ENCODE data around the gene DLG2.

Gene DLG2

GRCh38 chr11:84566671-84567070, 1060.5 kb downstream of the DLG2 start:
- no peak for DNase-seq (ENCODE audit: low read depth in 2 of 2)

DNA sequence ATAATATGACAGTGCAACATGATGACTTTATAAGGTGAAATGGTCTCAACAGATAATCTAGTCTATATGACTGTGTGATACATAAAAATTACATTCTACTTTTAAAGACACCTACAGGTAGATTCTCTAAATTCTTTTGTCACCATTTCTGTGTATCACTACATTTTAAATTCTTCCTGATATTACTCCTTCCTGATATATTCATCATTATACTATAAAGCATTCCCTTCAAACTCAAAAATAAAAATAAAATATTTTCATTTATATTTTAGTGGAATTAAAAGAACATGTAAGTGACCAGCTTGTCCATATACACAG, 1062.3 kb downstream of the DLG2 start:
- DNase-seq (ENCODE audit: low read depth in 2 of 2) = no peak

GRCh38 chr11:84564180-84564866, 1062.8 kb downstream of the DLG2 start:
- DNase-seq (ENCODE audit: low read depth in 2 of 2) = no peak

DNA sequence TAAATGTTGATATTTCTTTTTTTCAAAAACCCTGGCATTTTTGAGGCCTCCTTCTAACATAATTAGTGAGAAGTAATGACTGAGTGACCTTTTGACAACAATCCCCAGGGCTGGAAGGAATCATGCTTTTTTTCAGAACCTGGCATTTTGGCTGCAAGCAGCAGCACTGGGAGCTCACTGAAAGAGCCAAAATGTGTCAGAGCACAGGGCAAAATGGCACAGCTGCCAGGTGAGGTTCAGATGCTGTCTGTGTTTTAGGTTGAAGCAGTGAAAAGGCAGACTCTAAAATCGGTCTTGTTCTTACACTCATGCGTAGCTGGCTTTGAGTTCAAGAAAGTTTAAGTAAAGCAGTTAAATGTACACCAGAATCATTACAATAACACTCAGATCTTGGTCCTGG, 1063.8 kb downstream of the DLG2 start:
- no peak for DNase-seq (ENCODE audit: low read depth in 2 of 2)

DNA sequence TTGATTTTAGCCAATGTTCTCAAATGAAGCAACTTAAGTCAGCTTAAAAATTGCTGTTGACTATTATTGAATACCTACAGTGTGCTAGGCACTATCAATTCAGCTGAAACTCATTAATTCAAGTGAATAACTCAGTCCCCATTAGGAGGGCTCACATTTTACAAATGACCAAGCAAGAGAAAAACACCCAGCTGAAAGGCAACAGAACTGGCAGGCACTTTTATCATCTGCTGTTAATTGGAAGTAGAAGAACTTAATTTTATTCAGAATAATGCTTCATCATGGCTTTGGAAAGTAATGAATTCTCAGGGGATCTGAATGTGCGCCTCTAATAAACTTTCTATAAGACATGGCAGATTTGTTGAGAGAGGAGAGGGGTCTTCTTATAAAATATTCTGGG, 1066.9 kb downstream of the DLG2 start:
- DNase-seq (ENCODE audit: low read depth in 2 of 2) = no peak

GRCh38 chr11:84558085-84558905, 1068.8 kb downstream of the DLG2 start:
- DNase-seq (ENCODE audit: low read depth in 2 of 2) = no peak

GRCh38 chr11:84552791-84553190, 1074.4 kb downstream of the DLG2 start:
- DNase-seq (ENCODE audit: low read depth in 2 of 2) = no peak

GRCh38 chr11:84549217-84549616, 1077.9 kb downstream of the DLG2 start:
- no peak for DNase-seq (ENCODE audit: low read depth in 2 of 2)

DNA sequence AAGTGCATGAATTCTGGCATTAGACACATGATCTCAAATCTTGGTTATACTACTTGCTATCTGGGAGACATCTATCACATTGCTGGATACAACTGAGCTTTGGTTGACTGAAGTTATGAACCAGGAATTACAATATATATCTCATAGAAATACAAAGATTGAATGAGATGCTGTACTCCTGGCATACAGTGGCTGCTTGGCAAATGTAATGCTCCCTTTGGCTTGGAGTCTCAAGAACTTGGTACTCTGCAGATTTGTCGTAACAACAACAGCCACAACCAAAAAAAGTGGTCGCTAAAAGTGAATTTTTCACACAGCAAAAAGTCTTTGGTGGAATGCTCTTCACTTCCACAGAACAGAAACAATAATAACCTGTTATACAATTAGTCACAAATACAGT, 1082.6 kb downstream of the DLG2 start:
- no peak for DNase-seq (ENCODE audit: low read depth in 2 of 2)

GRCh38 chr11:84543367-84544159, 1083.6 kb downstream of the DLG2 start:
- no peak for DNase-seq (ENCODE audit: low read depth in 2 of 2)

- DNase-seq (ENCODE audit: low read depth in 2 of 2) = no peak
Measured at GRCh38 chr11:84541731-84542340, 1085.3 kb downstream of the DLG2 start.

DNA sequence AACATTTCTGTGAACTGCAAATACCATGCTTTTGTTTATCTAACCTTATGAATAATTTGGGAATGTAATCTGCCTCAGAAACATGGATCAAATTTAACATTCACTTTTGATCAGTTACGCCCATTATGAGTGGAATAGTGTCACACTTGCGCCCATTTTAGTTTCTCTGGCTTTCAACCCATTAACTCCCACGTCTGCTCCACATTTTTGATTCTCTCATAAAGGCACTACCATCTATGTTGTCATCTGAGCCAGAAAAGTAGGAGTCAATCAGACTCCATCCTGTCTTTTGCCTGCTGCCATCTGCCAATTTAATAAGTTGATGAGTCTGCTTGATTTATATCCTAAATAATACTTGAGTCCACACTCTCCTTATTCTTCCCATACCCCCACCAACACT, 1090.7 kb downstream of the DLG2 start:
- no peak for DNase-seq (ENCODE audit: low read depth in 2 of 2)

- DNase-seq (ENCODE audit: low read depth in 2 of 2) = no peak
Measured at GRCh38 chr11:84532364-84532763, 1094.8 kb downstream of the DLG2 start.

DNA sequence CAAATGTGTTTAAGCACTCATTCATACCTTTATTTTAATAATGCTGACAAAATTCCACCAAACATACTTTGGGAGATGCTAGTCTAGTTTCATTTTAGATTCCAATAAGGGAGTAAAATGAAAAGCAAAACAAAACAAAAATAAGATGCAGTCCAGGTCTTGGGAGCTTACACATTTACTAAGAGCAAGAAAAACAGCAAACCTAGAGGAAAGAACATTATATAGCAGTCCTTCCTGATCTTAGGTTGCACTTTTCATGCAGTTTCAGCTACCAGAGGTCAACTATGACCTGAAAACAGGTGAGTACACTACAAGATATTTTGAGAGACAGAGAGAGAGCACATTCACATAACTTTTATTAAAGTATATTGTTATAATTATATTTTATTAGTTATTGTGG, 1100.9 kb downstream of the DLG2 start:
- DNase-seq (ENCODE audit: low read depth in 2 of 2) = no peak

DNA sequence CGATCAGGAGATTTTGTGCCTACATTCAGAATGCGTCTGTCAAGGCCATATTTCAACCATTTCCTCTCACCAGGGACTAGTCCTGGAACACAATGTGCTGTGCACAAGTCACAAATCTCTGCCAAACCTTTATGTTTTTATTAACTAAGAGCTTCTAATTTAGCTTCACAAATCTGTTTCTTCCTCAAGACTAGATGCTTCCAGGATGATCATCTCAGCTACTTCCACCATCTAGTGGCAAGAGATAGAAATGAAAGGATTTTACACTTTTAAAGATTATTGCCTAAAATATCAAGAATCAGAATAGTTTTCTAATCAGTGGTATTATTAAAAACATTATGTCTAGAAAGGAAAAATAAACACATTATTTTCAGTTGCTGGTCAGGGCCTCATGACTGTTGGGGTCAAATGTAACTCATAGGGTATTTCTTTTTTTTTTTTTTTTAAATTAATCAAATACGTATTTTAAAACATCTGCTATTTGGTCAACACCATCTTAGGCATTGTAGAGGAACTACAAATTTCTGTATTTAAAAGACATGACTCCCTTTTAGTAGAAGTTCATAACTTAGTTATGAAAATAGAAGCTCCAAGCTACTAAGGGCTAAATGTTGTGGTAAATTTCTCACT, 1102.6 kb downstream of the DLG2 start:
- no peak for DNase-seq (ENCODE audit: low read depth in 2 of 2)

- DNase-seq (ENCODE audit: low read depth in 2 of 2) = no peak
Measured at GRCh38 chr11:84522331-84522730, 1104.8 kb downstream of the DLG2 start.

DNA sequence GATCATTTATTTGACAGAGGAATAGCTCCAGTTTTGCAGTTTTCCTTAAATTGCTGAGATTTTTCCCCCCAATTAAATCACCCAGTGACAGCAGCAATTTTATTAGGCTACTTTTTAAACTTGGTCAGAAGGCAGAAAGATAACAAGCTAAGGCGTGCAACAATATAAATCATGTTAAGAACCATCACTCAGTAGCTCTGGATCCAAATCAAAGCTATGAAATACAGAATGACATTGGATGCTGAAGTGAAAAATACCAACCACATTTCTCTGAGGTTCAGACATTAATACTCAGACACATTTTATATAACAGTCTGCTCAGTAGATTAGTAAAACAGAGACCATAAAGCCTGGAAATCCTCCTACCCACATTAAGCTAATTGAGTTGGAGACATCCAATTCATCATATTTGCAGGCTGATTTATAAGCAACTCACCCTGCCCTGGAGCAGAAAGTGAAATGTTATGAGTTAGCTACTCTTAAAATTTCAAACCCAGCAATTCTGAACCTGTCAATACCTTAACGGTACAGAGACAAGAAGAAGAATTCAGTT, 1108.4 kb downstream of the DLG2 start:
- no peak for DNase-seq (ENCODE audit: low read depth in 2 of 2)

GRCh38 chr11:84514436-84514835, 1112.7 kb downstream of the DLG2 start:
- no peak for DNase-seq (ENCODE audit: low read depth in 2 of 2)

GRCh38 chr11:84503503-84503902, 1123.6 kb downstream of the DLG2 start:
- no peak for DNase-seq (ENCODE audit: low read depth in 2 of 2)

GRCh38 chr11:84501750-84502149, 1125.4 kb downstream of the DLG2 start:
- no peak for DNase-seq (ENCODE audit: low read depth in 2 of 2)

GRCh38 chr11:84497981-84498411, 1129.1 kb downstream of the DLG2 start:
- DNase-seq (ENCODE audit: low read depth in 2 of 2) = no peak

All from stimulated activated CD4-positive, alpha-beta T cell treated with anti-CD3 and anti-CD28 coated beads, Interleukin-1b, Interleukin-23, amount 100 ng/mL, for 4 hours (primary cell).